IMR-90 (cell line): ENCODE results near the gene EVA1A. TPM values are rescaled to one million over a fixed set of nuclear protein-coding genes. Genes with fewer than 3 reads are reported as not detected.
A peak's percentile ranks its signal among the peaks of the same experiment; 100 is the strongest.

Experiments used
- ATAC-seq: fragments of 200-7000 bp; cut with Tn5 transposase; 2 replicates; pipeline ENCODE4 v1.9.1; 2020; ENCODE audit warnings: low read depth, mild to moderate bottlenecking, moderate library complexity
- BruUV-seq: library from RNA; stranded (reverse); fragments of 400-500 nt; replicated peaks from 2 replicates; lab custom pipeline; 2021; lab: Mats Ljungman, UMichigan
- CTCF ChIA-PET: fragments of 300-600 bp; formaldehyde crosslinking; extraction: SDS; loops from one replicate; lab custom pipeline; 2021; ENCODE audit warnings: antibody characterized with exemption; lab: Yijun Ruan, JAX
- POLR2A ChIA-PET: fragments of 300-600 bp; sonication (Branson Sonifier 250); formaldehyde crosslinking; loops from one replicate; lab custom pipeline; 2022; ENCODE audit warnings: antibody characterized with exemption; ENCODE audit not compliant: unreplicated experiment; lab: Charles Lee
- DNase-seq: peaks from one replicate; pipeline ENCODE4 v3.0.0; 2013
- H2AFZ ChIP-seq: replicated peaks from 2 replicates; pipeline ENCODE3; 2013; ENCODE audit warnings: low read length, mild to moderate bottlenecking; ENCODE audit not compliant: poor library complexity
- H2AK5ac ChIP-seq: 2 replicates; pipeline ENCODE4 v1.6.1; 2013; ENCODE audit warnings: low read depth, low read length, inconsistent platforms
- H2AK9ac ChIP-seq: replicated peaks from 2 replicates; pipeline ENCODE3; 2013; ENCODE audit warnings: mild to moderate bottlenecking, low read depth, low read length, moderate library complexity; ENCODE audit not compliant: poor library complexity
- H2BK120ac ChIP-seq: 2 replicates; pipeline ENCODE4 v1.6.1; 2013; ENCODE audit warnings: low read depth, low read length, inconsistent platforms
- H2BK15ac ChIP-seq: 3 replicates; pipeline ENCODE4 v1.6.1; 2013; ENCODE audit warnings: low read depth, low read length, inconsistent platforms
- H2BK20ac ChIP-seq: 2 replicates; pipeline ENCODE4 v1.6.1; 2013; ENCODE audit warnings: low read depth, mild to moderate bottlenecking, inconsistent platforms, low read length, moderate library complexity
- H2BK5ac ChIP-seq: 2 replicates; pipeline ENCODE4 v1.6.1; 2013; ENCODE audit warnings: mild to moderate bottlenecking, low read depth, low read length, inconsistent platforms; ENCODE audit not compliant: poor library complexity, severe bottlenecking
- H3K14ac ChIP-seq: replicated peaks from 2 replicates; pipeline ENCODE4 v1.6.1; 2013; ENCODE audit warnings: low read depth, low read length, inconsistent platforms
- H3K18ac ChIP-seq: 2 replicates; pipeline ENCODE4 v1.6.1; 2013; ENCODE audit warnings: low read depth, low read length, control low read depth
- H3K23ac ChIP-seq: 2 replicates; pipeline ENCODE4 v1.6.1; 2013; ENCODE audit warnings: low read depth, low read length, inconsistent platforms
- H3K27ac ChIP-seq: 2 replicates; pipeline ENCODE4 v1.5.1; 2013; ENCODE audit warnings: mild to moderate bottlenecking, control low read depth, low read length; ENCODE audit not compliant: insufficient read depth
- H3K27me3 ChIP-seq: 2 replicates; pipeline ENCODE4 v1.6.1; 2013; ENCODE audit warnings: low read length; ENCODE audit not compliant: control insufficient read depth, insufficient read depth
- H3K36me3 ChIP-seq: 2 replicates; pipeline ENCODE4 v1.6.1; 2013; ENCODE audit warnings: low read length, mixed read lengths; ENCODE audit not compliant: control insufficient read depth, insufficient read depth
- H3K4ac ChIP-seq: 2 replicates; pipeline ENCODE4 v1.6.1; 2013; ENCODE audit warnings: low read depth, low read length, inconsistent platforms
- H3K4me1 ChIP-seq: 2 replicates; pipeline ENCODE4 v1.6.1; 2013; ENCODE audit warnings: low read length, mixed read lengths; ENCODE audit not compliant: control insufficient read depth, insufficient read depth
- H3K4me2 ChIP-seq: 2 replicates; pipeline ENCODE4 v1.6.1; 2013; ENCODE audit warnings: low read depth, mild to moderate bottlenecking, control low read depth, low read length, moderate library complexity
- H3K4me3 ChIP-seq: 2 replicates; pipeline ENCODE4 v1.5.1; 2013; ENCODE audit warnings: low read depth, mild to moderate bottlenecking, control low read depth, low read length, moderate library complexity; ENCODE audit not compliant: insufficient read depth
- H3K56ac ChIP-seq: 2 replicates; pipeline ENCODE4 v1.6.1; 2013; ENCODE audit warnings: low read length, inconsistent platforms; ENCODE audit not compliant: insufficient read depth; ENCODE audit errors: extremely low read depth
- H3K79me1 ChIP-seq, 2 experiments: 2 replicates each; pipeline ENCODE4 v1.6.1; 2013; ENCODE audit warnings: low read length in 2 of 2, inconsistent platforms in 1 of 2, low read depth in 1 of 2
- H3K9ac ChIP-seq: 2 replicates; pipeline ENCODE4 v1.6.1; 2013; ENCODE audit warnings: low read depth, low read length, control low read depth
- H3K9me1 ChIP-seq: 2 replicates; pipeline ENCODE4 v1.6.1; 2013; ENCODE audit warnings: low read length, inconsistent platforms; ENCODE audit not compliant: insufficient read depth
- H3K9me3 ChIP-seq: 2 replicates; pipeline ENCODE4 v1.6.1; 2013; ENCODE audit warnings: low read length; ENCODE audit not compliant: control insufficient read depth, insufficient read depth
- H4K20me1 ChIP-seq: 2 replicates; pipeline ENCODE4 v1.6.1; 2013; ENCODE audit warnings: low read length, inconsistent platforms; ENCODE audit not compliant: insufficient read depth
- H4K5ac ChIP-seq: 2 replicates; pipeline ENCODE4 v1.6.1; 2013; ENCODE audit warnings: mild to moderate bottlenecking, low read depth, low read length, control low read depth
- H4K8ac ChIP-seq, 2 experiments: 2 replicates each; pipeline ENCODE4 v1.6.1; 2013; ENCODE audit warnings: low read depth in 2 of 2, low read length in 2 of 2, control low read depth in 1 of 2, inconsistent platforms in 1 of 2
- H4K91ac ChIP-seq: 2 replicates; pipeline ENCODE4 v1.6.1; 2013; ENCODE audit warnings: low read depth, low read length, inconsistent platforms; ENCODE audit not compliant: insufficient read depth
- CEBPB ChIP-seq: IDR thresholded peaks from 2 replicates; pipeline ENCODE4 v1.6.1; 2012; ENCODE audit warnings: low read depth, low read length, improper control_type of control experiment
- FOS ChIP-seq: fragments of 150-350 bp; IDR thresholded peaks from 2 replicates; pipeline ENCODE4 v1.6.1; 2016; ENCODE audit warnings: low read depth, low read length
- MAFK ChIP-seq: IDR thresholded peaks from 2 replicates; pipeline ENCODE4 v1.6.1; 2012; ENCODE audit warnings: low read depth, low read length, improper control_type of control experiment
- MXI1 ChIP-seq: IDR thresholded peaks from 2 replicates; pipeline ENCODE4 v1.6.1; 2012; ENCODE audit warnings: low read depth, mild to moderate bottlenecking, low read length, moderate library complexity, borderline replicate concordance
- NFE2L2 ChIP-seq: fragments of 150-350 bp; IDR thresholded peaks from 2 replicates; pipeline ENCODE4 v1.6.1; 2016; ENCODE audit warnings: low read depth, mild to moderate bottlenecking, low read length
- POLR2A ChIP-seq: IDR thresholded peaks from 2 replicates; pipeline ENCODE4 v1.6.1; 2012; ENCODE audit warnings: mild to moderate bottlenecking, low read depth, low read length
- RFX5 ChIP-seq: IDR thresholded peaks from 2 replicates; pipeline ENCODE4 v1.8.0; 2012; ENCODE audit warnings: low read depth, mild to moderate bottlenecking, low read length, moderate library complexity
- SMC3 ChIP-seq: fragments of 150-350 bp; IDR thresholded peaks from 2 replicates; pipeline ENCODE4 v1.6.1; 2016; ENCODE audit warnings: low read depth, mild to moderate bottlenecking, antibody characterized with exemption, low read length, moderate library complexity
- WGBS, 2 experiments: methylation state at CpG; one replicate each; pipeline versions ENCODE4 v1.1.5 to v1.1.7; 2013; ENCODE audit warnings: missing lambda C conversion rate in 2 of 2; ENCODE audit not compliant: insufficient read length in 1 of 2; ENCODE audit errors: extremely low coverage in 2 of 2; 5-methylcytosine and 5-hydroxymethylcytosine counted together
- dilution Hi-C: fragments of 300-500 bp; cut with HindIII; formaldehyde crosslinking; loops from one replicate; pipeline ENCODE4 v1.14.3; 2018; ENCODE audit warnings: low sequenced_read_pairs; ENCODE audit not compliant: unreplicated experiment
- in situ Hi-C: fragments of 300-500 bp; cut with MboI; formaldehyde crosslinking; loops from 3 replicates; pipeline ENCODE4 v1.14.3; 2019; ENCODE audit warnings: low sequenced_read_pairs, inconsistent platforms, mixed read lengths
- intact Hi-C: fragments of 100-400 bp; cut with micrococcal nuclease; formaldehyde crosslinking; loops from 2 replicates; pipeline ENCODE4 v1.10.0; 2022
- polyA plus RNA-seq, 3 experiments: library from polyadenylated mRNA; depleted of rRNA; stranded (reverse); fragments of >200 nt; gene quantifications; 2 replicates each; pipeline ENCODE4 v1.2.3, GENCODE V29; 2012; ENCODE audit warnings: low replicate concordance in 1 of 3
- total RNA-seq: library from RNA; depleted of rRNA; stranded (reverse); fragments of >200 nt; gene quantifications from 2 replicates; pipeline ENCODE4 v1.2.3, GENCODE V29; 2012

EVA1A gene
- total and polyA plus RNA-seq, 2 of the 4 experiments (the other 2 are of a cell fraction): 54.5 to 93.7 TPM

- H2AK9ac ChIP-seq: no peak overlapping the region
- peak overlapping the region; percentile 10; the same call in 1 of the 2 replicates for H3K9ac ChIP-seq
- no peak overlapping the region for H3K4me3 ChIP-seq
- peak overlapping the region; percentile 98 for H3K4ac ChIP-seq
- dilution Hi-C loops: no loop called here
- H3K27ac ChIP-seq: peak overlapping the region; percentile 75
- peak overlapping the region; percentile 66 to 96; a peak in 3 of 4 replicates for H4K8ac ChIP-seq
- H3K9me1 ChIP-seq: peaks cover 17% of the 10 kb centered on the region
- no peak overlapping the region for H4K5ac ChIP-seq
- 0 out of 3 replicates have a peak overlapping the region, but pooled peaks have one; percentile 97 for H2BK15ac ChIP-seq
- BruUV-seq: no TSS peak
- H3K18ac ChIP-seq: peak overlapping the region; percentile 42; the same call in 1 of the 2 replicates
- peak overlapping the region; percentile 11; the same call in 1 of the 2 replicates for H3K23ac ChIP-seq
- peak overlapping the region; percentile 18; the same call in 1 of the 2 replicates for H2AK5ac ChIP-seq
- TF ChIP-seq NFE2L2 (no peak), FOS (no peak), RFX5 (no peak), CEBPB (no peak), POLR2A (no peak), SMC3 (no peak), MXI1 (no peak), MAFK (peak; percentile 84)
- intact Hi-C loops: no loop called here
- no peak for DNase-seq
- H3K14ac ChIP-seq: no peak overlapping the region
- H3K4me2 ChIP-seq: no peak overlapping the region; the same call in 1 of the 2 replicates
- H3K9me3 ChIP-seq: no peaks in the 10 kb centered on the region
- H2BK20ac ChIP-seq: peak overlapping the region; percentile 99
- H3K36me3 ChIP-seq: no peaks in the 10 kb centered on the region
- CTCF ChIA-PET: no interaction called here
- H3K4me1 ChIP-seq: peaks cover 20% of the 10 kb centered on the region
- H2BK120ac ChIP-seq: peak overlapping the region; percentile 99
- no peak for ATAC-seq
- no peaks in the 10 kb centered on the region for H4K20me1 ChIP-seq
- H3K79me1 ChIP-seq: peaks cover 4 to 19% of the 10 kb centered on the region in 2 experiments; a peak in 3 of 4 replicates
- WGBS, 2 experiments: no CpG with 5 or more reads among the region's 3 CpGs
- in situ Hi-C loops: no loop called here
- no peaks in the 10 kb centered on the region for H3K27me3 ChIP-seq
- peak overlapping the region; percentile 99 for H2BK5ac ChIP-seq
- POLR2A ChIA-PET: no interaction called here
- H3K56ac ChIP-seq: peak overlapping the region; percentile 57; the same call in 1 of the 2 replicates
- peak overlapping the region; percentile 71 for H4K91ac ChIP-seq
- no peak overlapping the region for H2AFZ ChIP-seq
Measured at GRCh38 chr2:75594596-75594995, 33.9 kb upstream of the EVA1A start.
